ENCODE measurements around the gene SOX15.

GRCh38 chr17:7544911-7545310 is 45.0 kb downstream of the SOX15 start:
- no peak for TF ChIP-seq CTCF (IDR thresholded peaks at IDR 0.05)
- no peak for TF ChIP-seq POLR2A (IDR thresholded peaks at IDR 0.05)

Measured in testis (tissue), 2 donors.